Measurements from ENCODE around the gene RABAC1. TPM values are rescaled to one million over a fixed set of nuclear protein-coding genes. Genes with fewer than 3 reads are reported as not detected.

Gene RABAC1
- polyA plus RNA-seq, 1 donor (not counting 4 experiments of a cell fraction or from before 2014, with no cell fraction given): 107 TPM

DNA sequence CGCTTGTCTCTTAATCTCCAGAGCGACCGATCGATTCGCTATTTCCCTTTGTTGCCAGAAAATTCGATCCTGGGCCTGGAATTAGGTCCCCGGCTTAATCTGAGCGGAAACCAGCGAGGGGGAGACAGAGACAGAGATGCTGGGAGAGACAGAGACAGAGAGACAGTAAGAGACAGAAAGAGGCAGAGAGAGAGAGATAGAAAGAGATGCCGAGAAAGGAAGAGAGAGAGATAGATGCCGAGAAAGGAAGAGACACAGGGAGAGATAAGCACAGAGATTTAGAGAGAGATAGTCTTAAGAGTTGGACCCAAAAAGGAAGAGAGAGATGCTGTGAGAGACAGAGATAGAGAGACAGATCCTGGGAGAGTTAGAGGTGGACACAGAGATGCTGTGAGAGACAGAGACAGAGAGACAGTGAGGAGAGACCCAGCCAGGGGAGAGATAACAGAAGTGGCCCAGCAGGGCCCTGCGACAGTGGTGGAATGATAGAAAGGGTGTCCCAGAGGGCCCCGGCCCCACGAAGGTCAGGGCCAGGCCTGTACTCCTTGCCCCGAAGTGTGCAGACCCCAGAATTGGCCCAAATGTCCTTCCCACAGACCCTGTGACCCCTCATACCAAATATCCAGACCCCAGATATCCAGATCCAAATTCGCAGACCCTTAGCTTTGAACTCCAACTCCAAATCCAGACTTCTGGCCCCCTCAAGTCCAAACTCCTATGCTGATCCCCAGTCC, 32.2 kb downstream of the RABAC1 start:
- Histone ChIP-seq H3K9me1 (ENCODE audit: control insufficient read depth, extremely low read depth, insufficient read depth, low read length) (no peaks in the 10 kb centered on the region), H3K27ac (ENCODE audit: control insufficient read depth, insufficient read depth, low read length) (no peak overlapping the region), H3K36me3 (ENCODE audit: control insufficient read depth in 2 of 2, extremely low read depth in 1 of 2, insufficient read depth in 2 of 2, low read length in 2 of 2) (no peaks in the 10 kb centered on the region), H3K9me3 (ENCODE audit: control insufficient read depth, low read depth, low read length) (no peaks in the 10 kb centered on the region), H2AFZ (ENCODE audit: control insufficient read depth, low read length) (no peak overlapping the region), H3K79me2 (ENCODE audit: control insufficient read depth, insufficient read depth, low read length) (no peaks in the 10 kb centered on the region), H3K9ac (ENCODE audit: control insufficient read depth, extremely low read depth, insufficient read depth, low read length) (no peak overlapping the region), H3K4me1 (ENCODE audit: control insufficient read depth, extremely low read depth, insufficient read depth, low read length) (peaks cover 6% of the 10 kb centered on the region), H3K4me3 (ENCODE audit: control insufficient read depth in 2 of 3, extremely low read depth in 1 of 3, insufficient read depth in 2 of 3, low read depth in 1 of 3, low read length in 3 of 3) (no peak overlapping the region), H4K20me1 (ENCODE audit: control insufficient read depth, extremely low read depth, insufficient read depth, low read length) (peaks cover 6% of the 10 kb centered on the region), H3K27me3 (ENCODE audit: control insufficient read depth, extremely low read depth, insufficient read depth, low read length) (peaks cover 94% of the 10 kb centered on the region), H3K4me2 (ENCODE audit: control insufficient read depth, extremely low read depth, insufficient read depth, low read depth, low read length) (no peak overlapping the region)
- no peak for DNase-seq (ENCODE audit: low read depth, low spot score)
- FAIRE-seq: no peak
- dilution Hi-C loops (cut with MboI; ENCODE audit: extremely low pct_ligation_motif_present, low sequenced_read_pairs): no loop called here
- peak; percentile 90 for TF ChIP-seq EZH2 (IDR thresholded peaks at IDR 0.05; ENCODE audit: low read length)
- TF ChIP-seq, protein P1, sequence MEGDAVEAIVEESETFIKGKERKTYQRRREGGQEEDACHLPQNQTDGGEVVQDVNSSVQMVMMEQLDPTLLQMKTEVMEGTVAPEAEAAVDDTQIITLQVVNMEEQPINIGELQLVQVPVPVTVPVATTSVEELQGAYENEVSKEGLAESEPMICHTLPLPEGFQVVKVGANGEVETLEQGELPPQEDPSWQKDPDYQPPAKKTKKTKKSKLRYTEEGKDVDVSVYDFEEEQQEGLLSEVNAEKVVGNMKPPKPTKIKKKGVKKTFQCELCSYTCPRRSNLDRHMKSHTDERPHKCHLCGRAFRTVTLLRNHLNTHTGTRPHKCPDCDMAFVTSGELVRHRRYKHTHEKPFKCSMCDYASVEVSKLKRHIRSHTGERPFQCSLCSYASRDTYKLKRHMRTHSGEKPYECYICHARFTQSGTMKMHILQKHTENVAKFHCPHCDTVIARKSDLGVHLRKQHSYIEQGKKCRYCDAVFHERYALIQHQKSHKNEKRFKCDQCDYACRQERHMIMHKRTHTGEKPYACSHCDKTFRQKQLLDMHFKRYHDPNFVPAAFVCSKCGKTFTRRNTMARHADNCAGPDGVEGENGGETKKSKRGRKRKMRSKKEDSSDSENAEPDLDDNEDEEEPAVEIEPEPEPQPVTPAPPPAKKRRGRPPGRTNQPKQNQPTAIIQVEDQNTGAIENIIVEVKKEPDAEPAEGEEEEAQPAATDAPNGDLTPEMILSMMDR (optimal IDR thresholded peaks at IDR 0.05 in 1 of 3, IDR thresholded peaks at IDR 0.05 in 1 of 3, conservative IDR thresholded peaks at IDR 0.05 in 1 of 3; ENCODE audit: extremely low read depth in 1 of 3, insufficient read depth in 2 of 3, low read length in 3 of 3): no peak

- no peak for DNase-seq (ENCODE audit: low read depth, low spot score)
- Histone ChIP-seq H3K27ac (ENCODE audit: control insufficient read depth, insufficient read depth, low read length) (no peak overlapping the region), H3K79me2 (ENCODE audit: control insufficient read depth, insufficient read depth, low read length) (no peaks in the 10 kb centered on the region), H4K20me1 (ENCODE audit: control insufficient read depth, extremely low read depth, insufficient read depth, low read length) (peaks cover 6% of the 10 kb centered on the region), H3K27me3 (ENCODE audit: control insufficient read depth, extremely low read depth, insufficient read depth, low read length) (peaks cover 94% of the 10 kb centered on the region), H3K9me3 (ENCODE audit: control insufficient read depth, low read depth, low read length) (no peaks in the 10 kb centered on the region), H3K4me1 (ENCODE audit: control insufficient read depth, extremely low read depth, insufficient read depth, low read length) (peaks cover 6% of the 10 kb centered on the region), H2AFZ (ENCODE audit: control insufficient read depth, low read length) (no peak overlapping the region), H3K4me2 (ENCODE audit: control insufficient read depth, extremely low read depth, insufficient read depth, low read depth, low read length) (no peak overlapping the region), H3K36me3 (ENCODE audit: control insufficient read depth in 2 of 2, extremely low read depth in 1 of 2, insufficient read depth in 2 of 2, low read length in 2 of 2) (no peaks in the 10 kb centered on the region), H3K9me1 (ENCODE audit: control insufficient read depth, extremely low read depth, insufficient read depth, low read length) (no peaks in the 10 kb centered on the region), H3K4me3 (ENCODE audit: control insufficient read depth in 2 of 3, extremely low read depth in 1 of 3, insufficient read depth in 2 of 3, low read depth in 1 of 3, low read length in 3 of 3) (no peak overlapping the region), H3K9ac (ENCODE audit: control insufficient read depth, extremely low read depth, insufficient read depth, low read length) (no peak overlapping the region)
- dilution Hi-C loops (cut with MboI; ENCODE audit: extremely low pct_ligation_motif_present, low sequenced_read_pairs): no loop called here
- FAIRE-seq: no peak
- no peak for TF ChIP-seq EZH2 (IDR thresholded peaks at IDR 0.05; ENCODE audit: low read length)
- TF ChIP-seq, protein P1 (optimal IDR thresholded peaks at IDR 0.05 in 1 of 3, IDR thresholded peaks at IDR 0.05 in 1 of 3, conservative IDR thresholded peaks at IDR 0.05 in 1 of 3; ENCODE audit: extremely low read depth in 1 of 3, insufficient read depth in 2 of 3, low read length in 3 of 3): no peak
These were observed 32.9 kb downstream of the RABAC1 start for GRCh38 chr19:41926028-41926762.

Data from keratinocyte (primary cell).